Activated CD4-positive, alpha-beta T cell treated with anti-CD3 and anti-CD28 coated beads, Interleukin-2, amount 10 ng/mL, durations not matched to agents 7 days and 5 days (primary cell): ENCODE measurements around the gene NODAL. TPM values are rescaled to one million over a fixed set of nuclear protein-coding genes. Genes with fewer than 3 reads are reported as not detected.
A peak's percentile ranks its signal among the peaks of the same experiment; 100 is the strongest.

ENCODE experiments used
- CTCF ChIA-PET: fragments of 350-600 bp; sonication (Branson Sonifier 250); formaldehyde crosslinking; loops from one replicate; lab custom pipeline; 2021; ENCODE audit warnings: antibody characterized with exemption; lab: Charles Lee
- POLR2A ChIA-PET: fragments of 350-600 bp; sonication (Branson Sonifier 250); formaldehyde crosslinking; loops from one replicate; lab custom pipeline; 2021; ENCODE audit warnings: antibody characterized with exemption; lab: Charles Lee
- DNase-seq: peaks from one replicate; pipeline ENCODE4 v3.0.0-alpha.2; 2020
- H3K27ac Mint-ChIP-seq: one replicate; pipeline ENCODE4 v1.8.0; 2021; ENCODE audit warnings: mild to moderate bottlenecking, moderate library complexity, mixed read lengths
- H3K27me3 Mint-ChIP-seq: one replicate; pipeline ENCODE4 v1.8.0; 2021; ENCODE audit warnings: mixed read lengths
- H3K36me3 Mint-ChIP-seq: one replicate; pipeline ENCODE4 v1.8.0; 2021; ENCODE audit warnings: low read depth, mixed read lengths
- H3K4me1 Mint-ChIP-seq: one replicate; pipeline ENCODE4 v1.8.0; 2021; ENCODE audit warnings: mixed read lengths
- H3K4me3 Mint-ChIP-seq: one replicate; pipeline ENCODE4 v1.8.0; 2021; ENCODE audit warnings: mild to moderate bottlenecking, moderate library complexity, mixed read lengths
- H3K9me3 Mint-ChIP-seq: one replicate; pipeline ENCODE4 v1.8.0; 2021; ENCODE audit warnings: mixed read lengths
- total RNA-seq, 2 experiments: library from RNA; stranded (reverse); gene quantifications; one replicate each; pipeline ENCODE4 v1.2.3, GENCODE V29; 2021

Gene NODAL
- total RNA-seq, 2 experiments from 2014 or later = not detected

- ChIA-PET CTCF (interaction anchor here (1.4 kb wide), 1 partner anchor 69 kb away, joined by 3 read pairs; no protein-coding TSS in a partner anchor), POLR2A (no interaction called here)
- DNase-seq = no peak
- Mint-ChIP-seq H3K36me3 (no peaks in the 10 kb centered on the region), H3K27ac (no peak overlapping the region), H3K27me3 (peaks cover 54% of the 10 kb centered on the region), H3K4me3 (no peak overlapping the region), H3K9me3 (no peaks in the 10 kb centered on the region), H3K4me1 (peaks cover 2% of the 10 kb centered on the region)
Observed at GRCh38 chr10:70459061-70459773, 17.7 kb upstream of the NODAL start.

DNA sequence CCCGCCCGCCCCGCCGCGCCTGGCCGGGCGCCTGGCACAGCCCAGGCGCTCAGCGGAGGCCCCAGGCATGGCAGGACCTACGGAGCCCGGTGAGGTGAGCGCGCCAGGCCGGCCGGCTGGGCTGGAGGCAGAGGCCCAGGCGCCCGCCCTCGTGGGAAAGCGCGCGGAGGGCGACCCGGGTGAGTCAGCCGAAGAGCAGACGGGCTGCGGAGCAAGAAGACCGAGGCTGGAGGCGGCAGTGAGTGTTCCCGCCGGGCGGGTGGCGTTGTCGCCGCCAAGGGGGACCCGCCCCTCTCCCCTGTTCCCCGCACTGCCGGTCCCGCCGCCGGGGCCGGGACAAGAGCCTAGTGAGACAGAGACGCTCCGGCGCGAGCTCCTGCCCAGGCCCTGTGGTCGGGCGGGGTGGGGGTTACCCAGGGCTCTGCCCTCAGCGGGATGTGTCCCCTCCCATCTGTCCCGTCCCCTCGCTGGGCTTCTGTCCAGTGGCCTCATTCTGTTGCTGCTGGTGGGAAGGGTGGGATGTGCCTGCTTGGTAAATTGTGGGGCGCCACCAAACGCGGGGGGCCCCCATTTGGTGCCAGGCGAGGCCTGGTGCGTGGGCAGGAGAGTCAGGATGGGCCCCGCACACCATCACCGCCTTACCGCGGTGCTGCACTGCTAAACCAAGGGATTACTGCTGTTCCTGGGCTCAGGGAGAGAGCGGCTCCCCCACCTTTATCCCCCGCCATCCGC is 17.0 kb upstream of the NODAL start:
- POLR2A ChIA-PET = no interaction called here
- Mint-ChIP-seq H3K4me1 (peaks cover 2% of the 10 kb centered on the region), H3K9me3 (no peaks in the 10 kb centered on the region), H3K27ac (no peak overlapping the region), H3K27me3 (peaks cover 56% of the 10 kb centered on the region), H3K4me3 (no peak overlapping the region), H3K36me3 (no peaks in the 10 kb centered on the region)
- CTCF ChIA-PET = no interaction called here
- no peak for DNase-seq

DNA sequence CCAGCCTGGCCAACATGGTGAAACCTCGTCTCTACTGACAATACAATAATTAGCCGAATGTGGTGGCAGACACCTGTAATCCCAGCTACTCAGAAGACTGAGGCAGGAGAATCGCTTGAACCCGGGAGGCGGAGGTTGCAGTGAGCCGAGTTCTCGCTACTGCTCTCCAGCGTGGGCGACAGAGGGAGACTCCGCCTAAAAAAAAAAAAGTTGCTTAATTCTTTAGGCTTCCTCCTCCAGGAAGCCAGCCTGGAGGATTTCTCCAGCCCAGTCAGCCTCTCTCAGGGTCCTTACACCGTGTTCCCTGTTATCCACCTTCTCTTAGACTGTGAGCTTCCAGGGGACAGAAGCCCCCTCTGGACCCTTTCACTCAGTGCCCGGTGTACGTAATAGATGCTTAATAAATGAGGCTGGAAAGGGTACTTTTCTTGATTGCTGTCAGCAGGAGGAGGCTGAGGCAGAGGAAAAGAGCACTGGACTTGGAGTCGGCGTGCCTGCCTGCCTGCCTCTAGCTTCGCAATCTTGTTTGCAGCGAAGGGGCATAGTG is 16.4 kb upstream of the NODAL start:
- Mint-ChIP-seq H3K9me3 (no peaks in the 10 kb centered on the region), H3K4me3 (no peak overlapping the region), H3K4me1 (peaks cover 2% of the 10 kb centered on the region), H3K36me3 (no peaks in the 10 kb centered on the region), H3K27ac (no peak overlapping the region), H3K27me3 (peaks cover 58% of the 10 kb centered on the region)
- DNase-seq = no peak
- ChIA-PET POLR2A (no interaction called here), CTCF (no interaction called here)

DNA sequence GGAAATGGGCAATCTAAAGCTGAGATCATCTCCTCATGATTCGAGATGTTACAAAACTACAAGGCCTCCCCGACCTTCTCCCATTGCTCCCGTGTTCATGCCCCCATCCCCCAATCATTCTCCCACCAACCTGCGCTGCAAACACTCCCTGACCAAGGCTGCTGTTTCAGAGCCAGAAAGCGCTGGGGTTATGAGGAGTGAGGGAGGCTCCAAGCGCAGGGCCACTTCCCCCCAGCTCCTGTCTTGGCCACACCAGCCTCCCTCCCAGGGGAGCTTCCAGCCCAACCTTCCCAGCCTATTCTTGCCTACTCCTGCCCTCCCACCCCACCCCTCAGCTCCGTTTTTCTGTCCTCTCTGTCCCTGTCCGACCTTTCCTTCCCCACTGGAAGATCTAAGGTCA is 14.7 kb upstream of the NODAL start:
- H3K36me3 Mint-ChIP-seq = no peaks in the 10 kb centered on the region
- H3K27me3 Mint-ChIP-seq = peaks cover 55% of the 10 kb centered on the region
- DNase-seq = no peak
- ChIA-PET POLR2A (no interaction called here), CTCF (interaction anchor here (3.0 kb wide), 1 partner anchor 11 kb away, joined by 11 read pairs; no protein-coding TSS in a partner anchor)
- H3K4me1 Mint-ChIP-seq = peaks cover 2% of the 10 kb centered on the region
- H3K27ac Mint-ChIP-seq = no peak overlapping the region
- H3K4me3 Mint-ChIP-seq = no peak overlapping the region
- no peaks in the 10 kb centered on the region for H3K9me3 Mint-ChIP-seq

- Mint-ChIP-seq H3K27me3 (peaks cover 51% of the 10 kb centered on the region), H3K4me1 (peaks cover 2% of the 10 kb centered on the region), H3K4me3 (no peak overlapping the region), H3K9me3 (no peaks in the 10 kb centered on the region), H3K27ac (no peak overlapping the region), H3K36me3 (no peaks in the 10 kb centered on the region)
- POLR2A ChIA-PET = no interaction called here
- CTCF ChIA-PET = interaction anchor here (3.0 kb wide), 1 partner anchor 10 kb away, joined by 11 read pairs; no protein-coding TSS in a partner anchor
- no peak for DNase-seq
Observed at GRCh38 chr10:70455213-70455630, 13.7 kb upstream of the NODAL start.

GRCh38 chr10:70448236-70448635 is 6.8 kb upstream of the NODAL start:
- Mint-ChIP-seq H3K27me3 (peaks cover 11% of the 10 kb centered on the region), H3K4me3 (no peak overlapping the region), H3K36me3 (no peaks in the 10 kb centered on the region), H3K9me3 (no peaks in the 10 kb centered on the region), H3K27ac (no peak overlapping the region), H3K4me1 (no peaks in the 10 kb centered on the region)
- no peak for DNase-seq
- ChIA-PET CTCF (no interaction called here), POLR2A (no interaction called here)

DNA sequence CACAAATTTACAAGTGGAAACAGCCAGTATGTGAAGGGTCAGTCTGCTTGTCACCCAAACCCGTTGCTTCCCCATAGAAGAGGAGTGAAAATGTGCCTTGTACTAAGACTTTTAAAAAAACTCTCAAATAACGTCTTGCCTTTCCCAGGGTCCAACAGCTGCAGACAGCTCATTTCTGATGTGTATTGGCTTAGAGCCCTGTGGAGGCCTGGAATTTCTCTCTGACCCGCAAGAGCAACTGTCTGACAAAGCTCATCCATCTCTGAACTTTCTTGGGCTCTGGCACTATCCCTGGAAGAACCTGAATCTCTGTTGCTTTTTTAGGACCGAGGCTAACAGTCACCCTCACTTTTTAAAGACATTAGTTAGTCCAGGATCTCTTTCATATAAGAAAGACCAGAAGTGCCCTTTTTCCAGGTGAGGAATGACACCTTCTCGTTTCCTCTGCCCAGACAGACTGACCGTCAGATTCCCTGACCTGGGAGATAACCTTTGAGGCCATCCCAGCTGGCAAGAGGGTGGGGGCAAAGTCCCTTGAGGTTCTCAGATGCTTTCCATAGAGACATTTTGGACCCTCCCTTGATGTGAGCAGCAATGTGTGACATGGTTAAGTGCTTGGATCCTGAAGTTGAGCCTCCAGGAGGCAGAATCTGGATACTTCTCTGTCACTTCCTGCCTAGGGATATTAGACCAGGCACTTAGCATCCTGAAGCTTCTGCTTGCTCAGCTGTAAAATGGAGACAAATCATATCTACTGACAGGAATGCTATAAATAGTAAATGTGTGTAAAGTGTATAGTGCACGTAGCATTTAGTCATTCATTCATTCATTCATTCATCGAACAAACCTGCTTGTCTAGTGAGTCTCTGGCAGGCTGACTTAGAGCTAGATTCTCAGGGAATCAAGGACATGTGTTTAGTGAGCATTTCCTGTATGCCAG is 4.5 kb upstream of the NODAL start:
- Mint-ChIP-seq H3K27ac (no peak overlapping the region), H3K4me1 (peaks cover under 1% of the 10 kb centered on the region), H3K27me3 (peaks cover 30% of the 10 kb centered on the region), H3K4me3 (no peak overlapping the region), H3K36me3 (no peaks in the 10 kb centered on the region), H3K9me3 (no peaks in the 10 kb centered on the region)
- ChIA-PET POLR2A (no interaction called here), CTCF (interaction anchor here (1.2 to 2.2 kb wide), 3 partner anchors 9 to 21 kb away, joined by 3 to 11 read pairs (median 4); no protein-coding TSS in a partner anchor)
- no peak for DNase-seq

GRCh38 chr10:70444744-70445143 is 3.3 kb upstream of the NODAL start:
- Mint-ChIP-seq H3K4me1 (peaks cover 6% of the 10 kb centered on the region), H3K4me3 (no peak overlapping the region), H3K27ac (no peak overlapping the region), H3K9me3 (no peaks in the 10 kb centered on the region), H3K27me3 (peaks cover 41% of the 10 kb centered on the region), H3K36me3 (no peaks in the 10 kb centered on the region)
- ChIA-PET CTCF (interaction anchor here (1.5 to 2.2 kb wide), 2 partner anchors 11 to 17 kb away, joined by 4 to 11 read pairs; no protein-coding TSS in a partner anchor), POLR2A (no interaction called here)
- no peak for DNase-seq

DNA sequence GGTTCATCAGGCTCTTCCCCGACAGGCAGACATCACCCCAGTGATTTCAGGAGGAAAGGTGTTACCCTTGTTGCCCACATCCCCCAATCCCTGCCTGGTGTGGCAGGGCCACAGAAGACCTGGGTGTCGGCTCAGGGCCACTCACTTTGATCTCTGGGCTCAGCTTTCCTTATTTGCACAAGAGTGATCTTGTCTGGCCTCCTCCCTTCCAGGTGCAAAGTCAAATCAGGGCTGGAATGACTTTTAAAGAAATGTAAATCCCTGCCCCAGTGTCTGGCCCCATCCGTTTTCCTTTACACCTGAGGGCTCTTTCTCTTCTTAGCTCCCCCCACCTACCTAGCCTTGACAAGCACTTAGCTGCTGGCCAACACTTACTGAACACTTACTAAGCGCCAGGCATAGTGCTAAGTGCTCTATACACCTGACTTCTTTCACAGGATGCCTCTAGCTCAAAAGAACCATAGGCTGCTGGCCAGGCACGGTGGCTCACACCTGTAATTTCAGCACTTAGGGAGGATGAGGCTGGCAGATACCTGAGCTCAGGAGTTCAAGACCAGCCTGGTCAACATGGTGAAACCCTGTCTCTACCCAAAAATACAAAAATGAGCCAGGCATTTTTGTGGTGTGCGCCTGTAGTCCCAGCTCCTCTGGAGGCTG is 979 bp upstream of the NODAL start:
- POLR2A ChIA-PET = no interaction called here
- Mint-ChIP-seq H3K9me3 (no peaks in the 10 kb centered on the region), H3K4me1 (peaks cover 6% of the 10 kb centered on the region)

GRCh38 chr10:70441895-70442309 is 421 bp upstream of the NODAL start:
- DNase-seq = no peak
- no peak overlapping the region for H3K4me3 Mint-ChIP-seq
- H3K4me1 Mint-ChIP-seq = peaks cover 6% of the 10 kb centered on the region
- ChIA-PET CTCF (interaction anchor here (1.2 to 2.1 kb wide), 3 partner anchors 11 to 82 kb away, joined by 3 to 10 read pairs (median 5); no protein-coding TSS in a partner anchor), POLR2A (no interaction called here)
- no peaks in the 10 kb centered on the region for H3K9me3 Mint-ChIP-seq
- no peaks in the 10 kb centered on the region for H3K36me3 Mint-ChIP-seq
- peaks cover 60% of the 10 kb centered on the region for H3K27me3 Mint-ChIP-seq
- H3K27ac Mint-ChIP-seq = no peak overlapping the region

More for the DNA sequence above, 979 bp upstream of the NODAL start:
- Mint-ChIP-seq H3K27ac (no peak overlapping the region), H3K4me3 (no peak overlapping the region), H3K27me3 (peaks cover 59% of the 10 kb centered on the region), H3K36me3 (no peaks in the 10 kb centered on the region)
- CTCF ChIA-PET = interaction anchor here (0.6 to 2.1 kb wide), 5 partner anchors 9 to 170 kb away, joined by 3 to 10 read pairs (median 5); no protein-coding TSS in a partner anchor
- no peak for DNase-seq

DNA sequence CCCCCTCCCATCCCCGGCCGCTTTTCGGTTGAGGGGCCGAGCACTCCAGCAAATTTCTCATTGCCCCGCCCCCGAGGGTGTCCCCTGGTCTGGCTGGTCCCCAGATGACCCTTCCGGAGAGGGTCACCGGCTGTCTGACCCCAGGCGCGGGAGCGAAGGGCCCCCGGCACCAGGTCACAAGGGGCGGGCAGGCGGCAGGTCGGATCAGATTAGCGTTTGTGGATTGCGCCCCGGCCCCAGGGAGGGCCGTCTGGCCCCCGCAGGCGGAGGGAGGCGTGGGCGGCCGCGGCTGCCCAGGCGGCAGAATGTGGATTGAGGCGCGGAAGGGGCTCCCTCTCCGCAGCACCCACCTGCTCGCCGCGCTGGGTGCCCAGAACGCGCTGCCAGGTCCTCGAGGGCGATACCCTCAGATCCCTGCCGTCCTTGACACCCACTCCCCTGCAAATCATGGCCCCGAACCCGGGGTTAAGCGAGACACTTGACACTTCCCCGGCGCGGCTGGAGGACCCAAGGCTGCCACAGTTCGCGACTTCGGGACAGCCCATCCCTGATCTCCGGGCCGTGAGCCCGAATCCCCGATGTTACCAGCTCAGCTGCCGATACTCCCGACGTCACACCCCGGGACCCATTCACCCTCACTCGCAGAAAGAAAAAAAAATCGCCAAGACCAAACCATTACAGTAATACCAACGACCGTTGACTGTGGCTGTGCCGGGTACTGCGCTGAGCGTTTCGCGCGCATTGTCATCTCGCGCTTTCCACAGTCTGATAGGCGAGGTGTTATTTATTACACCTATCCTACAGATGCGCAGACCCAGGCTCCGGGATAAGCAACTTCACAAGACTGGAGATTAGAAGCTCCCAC is 953 bp downstream of the NODAL start:
- peak overlapping the region; percentile 14 for H3K4me3 Mint-ChIP-seq
- no peak overlapping the region for H3K27ac Mint-ChIP-seq
- H3K27me3 Mint-ChIP-seq = peaks cover 59% of the 10 kb centered on the region
- peaks cover 6% of the 10 kb centered on the region for H3K4me1 Mint-ChIP-seq
- H3K9me3 Mint-ChIP-seq = no peaks in the 10 kb centered on the region
- ChIA-PET POLR2A (no interaction called here), CTCF (interaction anchor here (1.2 to 2.1 kb wide), 2 partner anchors 10 to 83 kb away, joined by 3 to 10 read pairs; no protein-coding TSS in a partner anchor)
- H3K36me3 Mint-ChIP-seq = no peaks in the 10 kb centered on the region
- DNase-seq = peak; percentile 10
